Uterus (tissue), 4 donors: ENCODE measurements around the gene FOXN3. TPM values are rescaled to one million over a fixed set of nuclear protein-coding genes. Genes with fewer than 3 reads are reported as not detected.
A peak's percentile ranks its signal among the peaks of the same experiment; 100 is the strongest.

Source experiments
- DNase-seq, 2 donors: peaks; one replicate each; pipeline ENCODE4 v3.0.0-alpha.2; 2019 to 2020
- H3K27ac ChIP-seq, 2 donors: fragments of 200-600 bp; sonication (generic); 1 replicate in 1 of 2; 2 replicates in 1 of 2; pipeline ENCODE4 v1.5.1; 2016 to 2018
- H3K27me3 ChIP-seq, 2 donors: fragments of 200-600 bp; sonication (generic); one replicate each; pipeline ENCODE4 v1.5.1; 2018 to 2019; ENCODE audit warnings: control low read depth in 1 of 2
- H3K36me3 ChIP-seq, 2 donors: fragments of 200-600 bp; sonication (generic); one replicate each; pipeline ENCODE4 v1.5.1; 2019; ENCODE audit warnings: control low read depth in 1 of 2
- H3K4me1 ChIP-seq, 2 donors: fragments of 200-600 bp; sonication (generic); one replicate each; pipeline ENCODE4 v1.5.1; 2018 to 2019; ENCODE audit warnings: control low read depth in 1 of 2
- H3K4me3 ChIP-seq, 2 donors: fragments of 200-600 bp; sonication (generic); 1 replicate in 1 of 2; 2 replicates in 1 of 2; pipeline ENCODE4 v1.5.1; 2018 to 2019; ENCODE audit warnings: mild to moderate bottlenecking in 1 of 2
- H3K9me3 ChIP-seq, 2 donors: fragments of 200-600 bp; sonication (generic); one replicate each; pipeline ENCODE4 v1.5.1; 2019; ENCODE audit warnings: control low read depth in 1 of 2
- POLR2A ChIP-seq, 2 donors: fragments of 450-650 bp; IDR thresholded peaks; one replicate each; pipeline ENCODE4 v1.6.1; 2016; ENCODE audit warnings: antibody characterized with exemption in 2 of 2, mild to moderate bottlenecking in 1 of 2, moderate library complexity in 1 of 2
- intact Hi-C: fragments of 100-400 bp; cut with DNase I; formaldehyde crosslinking; loops from one replicate; pipeline ENCODE4 v1.15.1; 2023; ENCODE audit warnings: low total_unique reads
- total RNA-seq, 4 donors: library from RNA; depleted of rRNA in 3 of 4; stranded (reverse); fragments of >200 nt in 3 of 4; gene quantifications; one replicate each; pipeline versions ENCODE4 v1.1.0 to v1.2.4, GENCODE V29; 2014 to 2023
- TF ChIP-seq, protein P1 (sequence below), 4 experiments: fragments of 200-600 bp in 2 of 4; fragments of 450-650 bp in 2 of 4; sonication (generic) in 2 of 4; IDR thresholded peaks; one replicate each; pipeline ENCODE4 v1.5.1; 2016 to 2019; ENCODE audit warnings: antibody characterized with exemption in 4 of 4, mild to moderate bottlenecking in 2 of 4, moderate library complexity in 1 of 4
- donor health status: DM: yes; HTN: yes; CAD: no.

FOXN3 gene
- total RNA-seq, 4 donors from 2014 or later: 37.7 to 103 (median 74.9) TPM

DNA sequence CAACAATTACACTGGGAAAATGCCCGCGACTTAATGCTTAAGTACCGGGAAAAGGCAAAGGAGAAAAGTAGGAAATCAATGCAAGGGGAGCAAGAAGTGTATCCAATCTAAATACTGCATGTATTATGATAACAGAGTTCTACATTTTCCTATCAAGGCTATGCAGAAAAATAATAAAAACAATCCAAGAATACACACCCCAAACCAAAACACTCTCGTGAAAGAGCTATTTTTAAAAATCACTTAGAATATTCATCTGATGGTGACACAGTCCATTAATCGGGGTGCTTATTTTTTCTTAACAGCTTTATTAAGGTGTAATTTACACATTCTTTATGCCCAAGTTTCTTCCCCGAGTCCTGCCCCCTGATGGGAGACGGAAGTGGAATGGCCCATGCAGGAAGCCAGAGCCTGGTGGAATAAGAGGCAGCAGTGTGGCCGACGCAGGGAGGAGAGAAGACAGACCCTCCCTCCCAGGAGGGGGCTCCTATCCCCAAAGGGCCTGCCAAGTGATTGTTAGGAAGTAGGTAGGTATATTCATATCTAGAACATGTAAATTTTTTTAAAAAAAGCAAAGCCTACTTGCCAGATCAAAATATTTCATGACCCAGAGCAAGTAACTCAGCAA, 174.3 kb downstream of the FOXN3 start:
- peak overlapping the region; percentile 18 to 64 for H3K27ac ChIP-seq
- H3K4me1 ChIP-seq: peaks cover 0 to 5% of the 10 kb centered on the region in 2 donors
- TF ChIP-seq POLR2A (IDR thresholded peaks at IDR 0.05): no peak
- no peak overlapping the region for H3K4me3 ChIP-seq
- no peaks in the 10 kb centered on the region for H3K36me3 ChIP-seq
- H3K9me3 ChIP-seq: no peaks in the 10 kb centered on the region
- no peak for DNase-seq
- intact Hi-C loops: no loop called here
- H3K27me3 ChIP-seq: no peaks in the 10 kb centered on the region

DNA sequence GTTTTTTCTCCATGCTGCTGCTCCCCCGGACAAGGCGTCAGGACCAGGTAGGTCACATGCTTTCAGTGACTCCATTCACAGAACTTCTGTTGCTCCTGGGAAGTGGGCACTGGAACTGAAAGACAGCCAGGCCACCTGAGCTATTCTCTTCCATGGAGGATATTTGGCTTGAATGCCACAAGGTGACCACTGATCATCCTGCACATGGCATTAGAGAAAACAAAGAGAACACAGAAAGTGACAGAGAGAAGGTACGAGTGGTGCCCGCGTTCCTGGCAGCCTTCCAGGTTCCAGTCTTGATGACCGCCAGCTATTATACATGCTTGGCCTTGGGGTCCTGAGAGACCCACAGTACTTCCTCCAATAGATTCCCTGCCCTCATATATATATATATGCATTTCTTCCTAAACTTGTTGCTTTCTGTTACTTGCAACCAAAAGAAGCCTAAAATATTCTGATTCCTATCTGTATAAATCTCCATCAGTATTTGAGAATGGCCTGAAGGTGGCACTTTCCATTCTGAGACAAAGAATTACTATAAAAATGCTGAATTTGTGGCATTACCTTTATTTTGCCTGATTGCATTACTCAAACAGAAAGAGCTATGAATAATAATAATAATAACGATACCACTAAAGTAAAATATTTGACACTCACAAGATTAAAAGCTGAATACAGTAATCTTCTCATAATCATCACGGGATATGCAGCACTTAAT, 174.9 kb downstream of the FOXN3 start:
- intact Hi-C loops: no loop called here
- H3K27ac ChIP-seq: peak overlapping the region in 1 of 2 donors; percentile 64
- no peak overlapping the region for H3K4me3 ChIP-seq

DNA sequence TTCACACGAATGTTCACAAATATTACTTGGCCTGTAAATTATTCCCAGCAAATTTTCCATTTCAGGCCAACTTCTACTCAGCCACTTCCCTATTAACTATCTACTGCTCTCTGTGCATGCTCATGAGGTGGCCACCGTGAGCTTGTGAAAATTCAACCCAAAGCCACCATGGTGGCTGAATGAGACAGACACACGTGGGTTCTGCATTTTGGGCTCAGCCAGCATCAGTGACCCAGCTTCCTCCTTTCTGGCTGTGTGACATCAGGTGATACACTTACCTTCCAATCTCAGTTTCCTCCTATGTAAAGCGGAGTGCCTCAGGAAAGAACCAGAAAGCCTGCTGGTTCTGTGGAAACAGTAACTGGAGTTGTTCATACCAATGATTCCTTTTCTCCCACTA, 175.8 kb downstream of the FOXN3 start:
- Histone ChIP-seq H3K27ac (peak overlapping the region in 1 of 2 donors; percentile 64), H3K36me3 (no peaks in the 10 kb centered on the region), H3K27me3 (no peaks in the 10 kb centered on the region), H3K4me3 (no peak overlapping the region), H3K4me1 (peaks cover 0 to 5% of the 10 kb centered on the region in 2 donors), H3K9me3 (no peaks in the 10 kb centered on the region)
- intact Hi-C loops: no loop called here
- no peak for DNase-seq
- TF ChIP-seq, protein P1, sequence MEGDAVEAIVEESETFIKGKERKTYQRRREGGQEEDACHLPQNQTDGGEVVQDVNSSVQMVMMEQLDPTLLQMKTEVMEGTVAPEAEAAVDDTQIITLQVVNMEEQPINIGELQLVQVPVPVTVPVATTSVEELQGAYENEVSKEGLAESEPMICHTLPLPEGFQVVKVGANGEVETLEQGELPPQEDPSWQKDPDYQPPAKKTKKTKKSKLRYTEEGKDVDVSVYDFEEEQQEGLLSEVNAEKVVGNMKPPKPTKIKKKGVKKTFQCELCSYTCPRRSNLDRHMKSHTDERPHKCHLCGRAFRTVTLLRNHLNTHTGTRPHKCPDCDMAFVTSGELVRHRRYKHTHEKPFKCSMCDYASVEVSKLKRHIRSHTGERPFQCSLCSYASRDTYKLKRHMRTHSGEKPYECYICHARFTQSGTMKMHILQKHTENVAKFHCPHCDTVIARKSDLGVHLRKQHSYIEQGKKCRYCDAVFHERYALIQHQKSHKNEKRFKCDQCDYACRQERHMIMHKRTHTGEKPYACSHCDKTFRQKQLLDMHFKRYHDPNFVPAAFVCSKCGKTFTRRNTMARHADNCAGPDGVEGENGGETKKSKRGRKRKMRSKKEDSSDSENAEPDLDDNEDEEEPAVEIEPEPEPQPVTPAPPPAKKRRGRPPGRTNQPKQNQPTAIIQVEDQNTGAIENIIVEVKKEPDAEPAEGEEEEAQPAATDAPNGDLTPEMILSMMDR (IDR thresholded peaks at IDR 0.05): no peak
- no peak for TF ChIP-seq POLR2A (IDR thresholded peaks at IDR 0.05)

More for the DNA sequence above, 174.9 kb downstream of the FOXN3 start:
- no peaks in the 10 kb centered on the region for H3K36me3 ChIP-seq
- no peaks in the 10 kb centered on the region for H3K27me3 ChIP-seq
- H3K4me1 ChIP-seq: peaks cover 0 to 5% of the 10 kb centered on the region in 2 donors
- no peak for DNase-seq
- TF ChIP-seq, protein P1 (IDR thresholded peaks at IDR 0.05): no peak
- no peak for TF ChIP-seq POLR2A (IDR thresholded peaks at IDR 0.05)
- no peaks in the 10 kb centered on the region for H3K9me3 ChIP-seq

DNA sequence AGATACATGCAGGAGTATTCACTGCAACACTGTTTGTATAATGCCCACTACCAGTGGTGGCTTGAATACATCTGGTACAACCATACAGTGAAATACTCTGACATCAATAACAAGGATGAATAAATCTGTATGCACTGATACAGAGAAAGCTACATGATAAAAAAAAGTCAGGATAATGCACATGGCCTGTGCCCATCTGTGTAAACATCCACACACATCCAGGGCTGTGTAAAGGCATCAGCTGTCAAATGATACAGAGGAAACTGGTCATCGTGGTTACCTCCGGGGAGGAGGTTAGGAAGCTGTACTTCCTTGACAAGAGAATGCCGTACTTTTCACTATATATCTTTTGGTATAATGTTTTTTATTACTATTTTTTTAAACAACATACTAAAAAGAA, 176.6 kb downstream of the FOXN3 start:
- intact Hi-C loops: no loop called here
- H3K27me3 ChIP-seq: no peaks in the 10 kb centered on the region
- H3K9me3 ChIP-seq: no peaks in the 10 kb centered on the region
- H3K36me3 ChIP-seq: no peaks in the 10 kb centered on the region
- H3K27ac ChIP-seq: peak overlapping the region in 1 of 2 donors; percentile 64
- H3K4me1 ChIP-seq: peaks cover 0 to 5% of the 10 kb centered on the region in 2 donors
- TF ChIP-seq, protein P1 (IDR thresholded peaks at IDR 0.05): no peak
- no peak for TF ChIP-seq POLR2A (IDR thresholded peaks at IDR 0.05)
- H3K4me3 ChIP-seq: no peak overlapping the region
- no peak for DNase-seq

DNA sequence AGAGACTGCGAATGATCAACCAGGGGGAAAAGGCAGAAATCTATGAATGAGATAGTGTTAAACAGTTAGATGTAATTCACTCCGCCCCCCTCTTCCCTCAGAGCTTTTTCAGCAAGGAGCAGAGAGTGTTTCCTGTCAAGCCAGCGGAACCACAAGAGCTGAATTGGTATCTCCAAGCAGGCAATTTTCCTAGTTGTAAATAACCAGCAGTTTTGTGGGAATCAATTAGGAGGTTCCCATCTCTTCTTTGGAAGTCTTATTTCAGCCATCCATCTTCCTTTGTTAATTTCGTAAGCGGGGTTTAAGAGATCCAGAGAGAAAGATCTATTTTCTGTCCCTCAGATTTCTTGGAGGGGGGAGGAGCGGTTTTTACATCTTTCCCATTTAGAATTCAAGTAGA, 178.0 kb downstream of the FOXN3 start:
- no peak for DNase-seq
- H3K27me3 ChIP-seq: no peaks in the 10 kb centered on the region
- H3K36me3 ChIP-seq: no peaks in the 10 kb centered on the region
- H3K4me1 ChIP-seq: peaks cover 0 to 5% of the 10 kb centered on the region in 2 donors
- H3K9me3 ChIP-seq: no peaks in the 10 kb centered on the region
- intact Hi-C loops: no loop called here
- H3K27ac ChIP-seq: no peak overlapping the region
- TF ChIP-seq POLR2A (IDR thresholded peaks at IDR 0.05): no peak
- TF ChIP-seq, protein P1 (IDR thresholded peaks at IDR 0.05): no peak
- no peak overlapping the region for H3K4me3 ChIP-seq
